Measurements from ENCODE around the gene INAVA.
"Not testable (repeated sequence)": the region's sequence is repeated elsewhere in the genome, so short reads cannot be mapped to it uniquely, and the experiment has no call there.

Gene INAVA

GRCh38 chr1:200921571-200922110 is 26.9 kb downstream of the INAVA start:
- peak; percentile 27 for DNase-seq

DNA sequence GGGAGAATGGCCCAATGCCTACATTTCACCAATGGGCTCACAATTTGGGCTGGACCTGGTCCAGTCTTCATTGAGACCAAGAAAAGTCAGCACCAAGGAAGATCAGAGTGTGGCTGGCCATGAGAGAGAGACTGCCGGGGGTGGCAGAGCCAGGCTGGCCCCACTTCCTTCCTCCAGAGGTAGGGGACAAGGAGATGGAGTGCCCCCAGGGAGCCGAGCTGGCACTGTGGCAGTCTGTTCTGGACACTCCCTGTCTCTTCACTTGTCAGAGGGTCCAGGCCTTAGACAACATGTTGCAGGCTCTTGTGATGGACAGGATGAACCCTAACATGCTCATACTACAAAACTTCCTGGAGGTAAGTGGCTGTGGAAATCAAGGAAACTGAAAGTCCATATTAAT is 27.7 kb downstream of the INAVA start:
- DNase-seq: peak; percentile 51

DNA sequence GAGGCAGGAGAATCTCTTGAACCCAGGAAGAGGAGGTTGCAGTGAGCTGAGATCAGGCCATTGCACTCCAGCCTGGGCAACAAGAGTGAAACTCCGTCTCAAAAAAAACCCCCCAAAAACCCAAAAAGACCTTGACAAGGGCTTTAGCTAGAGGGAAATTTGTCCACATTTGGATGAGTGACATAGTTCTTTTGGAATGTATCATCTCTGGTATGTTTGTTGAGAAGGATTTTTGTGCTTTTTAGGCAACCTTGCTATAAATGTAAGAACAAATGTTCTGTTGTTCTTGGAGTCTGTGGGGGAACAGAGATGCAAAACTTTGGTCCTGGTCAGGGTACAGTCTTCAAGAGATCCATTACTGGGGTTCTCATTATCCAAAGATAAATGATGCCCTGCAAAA is 28.9 kb downstream of the INAVA start:
- DNase-seq: peak; percentile 6

DNA sequence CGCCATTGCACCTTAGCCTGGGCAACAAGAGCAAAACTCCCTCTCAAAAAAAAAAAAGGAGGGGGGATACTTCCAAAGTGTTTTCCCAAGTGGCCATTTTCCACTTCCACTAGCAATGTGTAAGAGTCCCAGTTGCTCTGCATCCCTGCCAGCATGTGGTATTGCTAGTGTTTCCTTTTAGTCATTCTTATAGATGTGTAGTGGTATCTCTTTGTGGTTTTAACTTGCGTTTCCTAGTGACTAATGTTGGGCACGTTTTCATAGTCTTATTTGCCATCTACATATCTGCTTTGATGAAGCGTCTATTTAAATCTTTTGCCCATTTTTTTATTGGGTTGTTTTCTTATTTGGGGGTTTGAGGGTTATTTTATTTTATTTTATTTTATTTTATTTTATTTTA is 31.1 kb downstream of the INAVA start:
- DNase-seq: peak; percentile 5

DNA sequence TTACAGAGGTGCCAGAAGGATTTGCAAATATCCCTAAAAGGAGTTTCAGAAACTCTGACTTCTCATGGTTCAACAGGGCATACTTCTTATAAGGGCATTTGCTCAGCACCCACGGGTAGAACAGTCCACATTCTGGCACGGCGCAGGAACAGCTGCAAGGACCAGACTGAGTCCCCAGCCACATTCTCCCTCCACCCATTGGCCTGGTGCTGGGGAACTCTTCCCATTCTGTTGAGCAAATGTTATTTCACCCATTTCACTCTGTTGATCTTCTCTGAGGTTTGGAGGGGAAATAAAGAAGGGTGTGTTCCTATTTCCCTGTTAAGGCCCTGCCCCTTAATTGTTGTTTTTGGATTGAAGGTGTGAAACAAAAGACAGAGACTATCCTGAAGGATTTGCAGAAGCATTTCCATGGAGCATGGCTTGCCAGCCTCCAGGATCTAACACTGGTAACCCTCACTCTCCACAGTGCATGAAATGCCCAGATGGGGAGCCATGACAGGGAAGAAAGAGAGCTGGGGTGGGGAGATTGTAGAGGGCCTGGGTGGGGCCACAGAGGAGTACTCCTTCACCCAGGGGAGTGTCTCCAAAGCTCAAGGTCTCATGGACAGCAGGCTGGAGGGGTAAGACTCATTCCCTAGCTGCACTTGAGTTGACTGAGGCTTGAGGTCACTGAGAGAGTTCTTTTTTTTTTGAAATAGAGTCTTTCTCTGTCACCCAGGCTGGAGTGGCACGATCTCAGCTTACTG is 35.0 kb downstream of the INAVA start:
- DNase-seq: peak; percentile 32

- peak; percentile 26 for DNase-seq
Observed at GRCh38 chr1:200930285-200930684, 35.6 kb downstream of the INAVA start.

DNA sequence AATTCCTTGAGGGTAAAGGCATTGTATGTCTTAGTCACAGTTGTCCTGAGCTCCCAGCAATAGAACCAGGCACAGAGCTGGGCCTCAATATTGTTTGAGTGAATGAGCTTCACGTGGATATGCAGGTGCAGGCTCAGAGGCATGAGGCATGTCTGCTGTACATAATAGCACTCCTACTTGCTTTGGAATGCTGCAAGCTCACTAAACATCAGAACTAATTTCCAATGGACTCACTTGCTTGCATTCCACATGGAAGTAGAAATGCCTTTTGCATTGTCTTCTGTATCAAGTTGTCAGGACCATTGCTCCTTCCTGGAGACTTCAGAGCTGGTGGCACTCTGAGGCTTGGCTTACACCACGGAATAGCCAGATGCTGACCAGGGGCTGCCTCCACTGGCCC is 37.1 kb downstream of the INAVA start:
- DNase-seq: peak; percentile 42

- no peak for DNase-seq
Observed at GRCh38 chr1:200934676-200935245, 40.1 kb downstream of the INAVA start.

DNA sequence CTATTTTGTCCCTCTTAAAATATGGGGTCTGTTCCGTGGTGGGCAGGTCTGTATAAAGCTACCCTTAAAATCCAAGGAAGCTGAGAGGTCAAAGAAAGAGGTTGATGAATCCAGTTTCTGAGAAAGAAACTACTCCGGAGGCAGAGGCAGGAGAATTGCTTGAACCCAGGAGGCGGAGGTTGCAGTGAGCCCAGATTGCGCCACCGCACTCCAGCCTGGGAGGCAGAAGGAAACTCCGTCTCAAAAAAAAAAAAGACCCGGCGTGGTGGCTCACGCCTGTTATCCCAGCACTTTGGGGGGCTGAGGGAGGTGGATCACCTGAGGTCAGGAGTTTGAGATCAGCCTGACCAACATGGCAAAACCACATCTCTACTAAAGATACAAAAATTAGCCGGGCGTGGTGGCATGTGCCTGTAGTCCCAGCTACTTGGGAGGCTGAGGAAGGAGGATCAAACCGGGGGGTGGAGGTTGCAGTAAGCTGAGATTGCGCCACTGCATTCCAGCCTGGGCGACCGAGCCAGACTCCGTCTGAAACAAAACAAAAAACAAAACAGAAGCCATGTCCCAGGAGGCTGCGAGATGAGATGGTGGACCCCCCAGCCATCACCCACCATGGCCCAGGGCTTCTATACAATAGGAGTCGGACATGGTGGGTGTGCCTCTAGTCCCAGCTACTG is 40.7 kb downstream of the INAVA start:
- not testable (repeated sequence) for DNase-seq

DNA sequence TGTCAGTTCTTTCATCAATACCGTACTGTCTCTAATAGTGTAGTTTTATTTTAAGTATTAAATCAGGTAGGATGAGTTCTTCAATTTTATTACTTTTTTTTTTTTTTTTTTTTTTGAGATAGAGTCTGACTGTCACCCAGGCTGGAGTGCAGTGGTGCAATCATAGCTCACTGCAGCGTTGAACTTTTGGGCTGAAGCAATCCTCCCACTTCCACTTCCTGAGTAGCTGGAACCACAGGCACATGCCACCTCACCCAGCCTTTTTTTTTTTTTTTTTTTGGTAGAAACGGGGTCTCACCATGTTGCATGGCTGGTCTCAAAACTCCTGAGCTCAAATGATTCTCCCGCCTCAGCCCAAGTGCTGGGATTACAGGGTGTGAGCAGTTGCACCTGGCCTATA is 44.3 kb downstream of the INAVA start:
- DNase-seq: no peak

- DNase-seq: no peak
Observed at GRCh38 chr1:200945111-200945510, 50.4 kb downstream of the INAVA start.

DNA sequence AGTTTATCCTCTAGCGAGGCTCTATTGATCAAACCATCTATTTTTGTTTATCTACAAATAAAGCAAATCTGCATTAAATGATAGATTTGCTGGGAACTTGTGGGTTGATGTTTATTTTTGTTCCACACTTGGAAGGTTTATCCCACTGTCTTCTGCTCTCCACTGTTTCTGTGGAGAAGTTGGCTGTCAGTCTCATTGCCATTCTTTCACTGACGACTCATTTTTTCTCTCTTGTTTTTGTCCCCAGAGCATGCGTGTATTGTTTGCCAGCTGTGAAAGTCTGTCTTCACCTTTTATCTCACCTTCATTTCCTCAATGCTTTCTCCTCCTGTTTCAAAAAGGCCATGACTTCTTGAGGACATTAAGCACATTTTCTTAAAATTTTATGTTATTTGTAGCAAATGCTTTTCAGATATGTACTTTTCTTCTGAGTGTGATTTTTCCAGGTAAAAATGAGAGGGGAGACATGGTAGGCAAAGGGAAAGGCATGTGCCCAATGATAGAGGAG is 52.4 kb downstream of the INAVA start:
- DNase-seq: no peak

GRCh38 chr1:200949626-200950025 is 54.9 kb downstream of the INAVA start:
- no peak for DNase-seq

DNA sequence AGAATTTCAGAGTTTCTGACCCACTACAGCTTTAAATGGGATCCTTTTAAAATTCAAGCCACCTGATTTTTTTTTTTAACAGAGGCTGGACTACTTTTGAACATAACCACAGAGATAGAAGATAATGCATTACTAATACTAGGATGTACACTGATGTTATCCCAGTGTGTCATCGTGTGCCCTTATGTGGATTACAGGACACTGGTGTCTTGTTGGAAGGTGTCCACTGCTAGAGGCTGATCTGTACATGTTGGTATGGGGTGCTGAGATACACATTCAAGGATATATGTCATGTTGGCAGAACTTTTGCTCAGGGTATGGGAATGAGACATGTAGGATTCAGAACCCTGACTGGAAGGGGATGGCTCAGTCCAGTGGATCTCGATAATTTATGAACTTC is 56.3 kb downstream of the INAVA start:
- DNase-seq: no peak

- DNase-seq: no peak
Observed at GRCh38 chr1:200954434-200954833, 59.7 kb downstream of the INAVA start.

- no peak for DNase-seq
Observed at GRCh38 chr1:200958597-200958996, 63.9 kb downstream of the INAVA start.

GRCh38 chr1:200959411-200959921 is 64.8 kb downstream of the INAVA start:
- no peak for DNase-seq

GRCh38 chr1:200960236-200960947 is 65.7 kb downstream of the INAVA start:
- DNase-seq: no peak

DNA sequence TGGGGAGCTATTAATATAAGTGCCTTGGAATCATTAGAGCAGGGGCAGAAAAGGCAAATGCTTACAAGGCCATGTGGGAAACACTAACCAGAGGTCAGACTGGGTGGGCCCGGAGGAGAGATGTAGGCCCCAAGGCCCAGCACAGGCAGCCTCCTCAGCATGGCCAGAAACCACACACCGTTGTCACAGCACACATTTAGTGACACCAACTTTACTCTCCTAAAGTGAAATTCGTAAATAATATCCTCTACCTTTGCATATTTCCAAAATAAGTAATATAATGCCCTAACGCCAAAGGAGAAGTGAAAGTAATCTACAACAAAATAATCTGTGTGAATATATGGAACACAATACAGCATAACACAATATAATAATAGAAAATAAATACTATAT is 66.2 kb downstream of the INAVA start:
- DNase-seq: no peak

DNA sequence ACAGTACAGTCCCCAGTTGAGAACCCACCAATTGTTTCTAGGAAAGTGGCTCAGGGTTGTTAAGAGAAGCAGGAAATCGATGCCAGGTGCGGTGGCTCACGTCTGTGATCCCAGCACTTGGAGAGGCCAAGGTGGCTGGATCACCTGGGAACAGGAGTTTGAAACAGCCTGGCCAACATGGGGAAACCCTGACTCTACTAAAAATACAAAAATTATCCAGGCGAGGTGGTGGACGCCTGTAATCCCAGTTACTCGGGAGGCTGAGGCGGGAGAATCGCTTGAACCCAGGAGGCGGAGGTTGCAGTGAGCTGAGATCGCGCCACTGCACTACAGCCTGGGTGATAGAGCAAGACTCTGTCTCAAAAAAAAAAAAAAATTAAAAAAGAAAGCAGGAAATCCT is 67.5 kb downstream of the INAVA start:
- DNase-seq: not testable (repeated sequence)

- no peak for DNase-seq
Observed at GRCh38 chr1:200962631-200963030, 67.9 kb downstream of the INAVA start.

GRCh38 chr1:200963076-200963475 is 68.4 kb downstream of the INAVA start:
- DNase-seq: peak; percentile 42

GRCh38 chr1:200963888-200964287 is 69.2 kb downstream of the INAVA start:
- not testable (repeated sequence) for DNase-seq

All from islet precursor cell (in vitro differentiated cells).